HG03103 (cell line): ENCODE data around the gene GLS.

Experiments
- ATAC-seq: cut with Tn5 transposase; IDR thresholded peaks from one replicate; pipeline ENCODE4 v1.9.1; 2021; ENCODE audit warnings: low read depth; ENCODE audit not compliant: unreplicated experiment

GLS gene

DNA sequence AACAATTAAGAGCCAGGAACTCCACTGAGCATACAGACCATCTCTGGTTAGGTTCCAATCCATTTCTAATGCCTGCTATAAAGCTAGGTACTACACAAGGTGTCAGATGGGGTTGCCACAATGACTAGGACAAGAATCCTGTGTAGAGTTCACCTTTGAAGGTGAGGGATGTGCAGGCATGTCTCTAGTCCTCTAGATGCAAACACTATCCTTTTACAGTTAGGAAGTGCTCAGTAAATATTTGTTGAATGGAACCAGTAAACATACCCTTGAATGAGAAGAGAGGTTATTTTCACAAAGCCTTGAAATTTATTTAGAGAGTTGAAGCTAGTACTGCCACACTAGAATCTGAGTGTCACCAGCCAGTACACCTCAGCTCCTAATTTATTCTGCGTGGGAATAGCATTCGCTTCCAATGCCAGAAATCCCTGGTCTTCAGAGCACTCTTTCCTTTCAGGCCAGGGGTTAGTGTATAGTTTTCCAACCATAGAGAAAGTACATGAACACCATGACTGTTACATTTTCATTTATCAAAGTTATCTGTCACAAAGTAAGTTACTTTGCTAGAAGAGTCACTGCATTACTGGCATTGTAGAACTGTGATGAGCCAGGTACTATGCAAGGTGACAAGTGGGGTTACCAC lies 85.1 kb downstream of the GLS start:
- ATAC-seq: no peak

DNA sequence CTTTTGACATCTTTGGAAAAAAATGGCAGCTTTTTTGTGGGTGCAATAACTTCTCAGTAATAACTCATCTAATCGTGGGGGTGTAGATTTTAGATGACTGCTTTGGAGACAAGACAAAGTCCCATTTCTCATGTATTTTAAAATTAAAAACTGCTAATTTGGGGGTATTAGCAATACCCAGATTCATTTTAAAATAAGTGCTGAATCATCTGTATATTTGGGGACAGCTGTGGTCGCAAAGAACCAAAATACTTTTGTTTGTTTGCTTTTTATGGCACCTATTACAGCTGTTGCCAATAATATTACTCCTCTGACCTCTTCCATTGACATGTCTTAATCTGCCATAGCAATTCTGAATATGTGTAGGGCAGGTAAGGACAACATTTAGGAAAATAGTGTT lies 87.9 kb downstream of the GLS start:
- ATAC-seq: no peak

DNA sequence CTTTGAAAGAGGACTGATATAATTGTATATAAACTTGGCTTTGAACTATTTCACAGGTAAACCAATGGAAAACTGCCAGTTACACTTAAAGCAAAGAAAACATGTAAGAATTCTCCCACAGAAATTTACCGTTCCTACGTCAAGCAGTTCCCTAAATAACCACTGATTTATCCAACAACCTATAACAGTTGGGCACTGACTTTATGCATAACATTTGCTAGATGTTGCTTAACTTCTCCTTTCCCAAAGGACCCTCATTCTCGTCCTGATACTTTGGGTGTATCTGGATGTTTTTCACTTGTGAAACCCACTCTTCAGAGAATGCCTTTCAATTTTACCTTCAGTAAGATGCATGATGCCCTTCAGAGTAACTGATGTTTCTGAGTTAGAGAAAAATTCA lies 89.5 kb downstream of the GLS start:
- no peak for ATAC-seq

GRCh38 chr2:190970873-190971506 lies 90.4 kb downstream of the GLS start:
- ATAC-seq: no peak

GRCh38 chr2:190972213-190972612 lies 91.6 kb downstream of the GLS start:
- ATAC-seq: no peak

DNA sequence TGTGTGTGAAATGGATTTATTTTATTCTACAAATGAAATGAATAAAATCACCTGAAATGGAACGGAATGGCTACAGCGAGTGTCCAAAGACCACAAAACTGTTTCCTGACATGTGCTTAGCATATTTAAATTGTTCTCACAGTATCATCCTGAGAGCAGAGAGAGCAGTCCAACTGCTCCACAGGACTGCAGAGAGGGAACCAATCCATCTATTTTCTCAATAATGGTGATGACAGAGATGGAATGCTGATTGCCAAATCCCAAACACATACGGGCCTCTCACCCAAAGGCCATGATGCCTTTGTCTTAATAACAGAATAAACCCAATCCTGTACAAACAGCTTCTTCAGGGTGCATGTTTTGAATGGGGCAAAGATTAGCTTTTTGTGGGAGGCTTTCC lies 92.2 kb downstream of the GLS start:
- no peak for ATAC-seq

DNA sequence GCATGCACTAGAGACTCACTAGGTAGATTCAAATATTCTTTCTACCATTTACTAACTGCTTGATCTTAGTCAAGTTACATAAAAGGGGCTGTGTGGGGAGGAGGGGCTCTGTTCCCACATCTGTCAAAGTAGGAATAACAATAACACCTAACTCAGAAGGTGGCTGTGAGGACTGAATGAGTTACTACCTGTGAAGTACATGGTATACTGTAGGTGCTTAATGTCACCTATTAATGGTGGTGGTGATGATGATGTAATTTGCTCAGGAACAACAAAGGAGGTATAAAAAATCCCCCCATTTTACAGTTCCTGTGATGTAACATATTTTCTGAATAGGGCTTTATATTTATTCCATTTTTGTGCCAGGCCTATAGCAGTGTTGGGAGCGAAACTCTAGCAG lies 92.6 kb downstream of the GLS start:
- no peak for ATAC-seq

- ATAC-seq: no peak
Measured at GRCh38 chr2:190973726-190974628, 93.4 kb downstream of the GLS start.

DNA sequence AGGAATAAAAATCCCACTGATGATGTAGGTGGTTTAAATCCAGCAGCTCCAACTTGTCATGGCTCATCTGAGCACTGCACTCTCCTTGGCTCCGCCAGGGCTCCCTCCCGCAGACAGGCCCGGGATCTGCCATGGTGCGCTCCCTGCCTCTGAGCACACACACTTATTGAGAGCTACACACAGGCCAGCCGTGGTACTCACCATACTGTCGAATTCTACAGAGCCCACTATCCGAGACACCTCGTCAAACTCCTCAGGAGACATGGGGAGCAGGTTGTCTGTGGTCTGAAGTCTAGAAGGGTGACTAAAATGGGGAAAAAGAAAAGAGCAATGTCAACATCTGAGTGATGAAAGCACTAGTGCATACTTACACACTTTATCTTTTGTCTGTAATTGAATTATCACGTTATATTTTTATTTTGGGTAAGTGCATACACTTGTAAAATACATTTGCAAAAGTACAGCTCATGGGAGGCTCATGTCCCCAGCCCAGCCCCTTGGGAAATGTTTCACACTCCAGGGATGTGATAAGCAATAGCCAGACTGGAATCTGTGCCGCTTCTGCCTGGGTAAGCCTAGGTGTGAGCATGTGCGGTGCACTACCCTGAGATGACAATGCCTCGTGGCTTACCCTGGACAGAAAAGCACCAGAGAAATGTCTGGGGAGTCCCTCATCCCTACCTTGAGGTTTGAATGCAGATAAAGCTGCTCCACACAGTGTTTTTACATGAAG lies 94.2 kb downstream of the GLS start:
- ATAC-seq: no peak

- no peak for ATAC-seq
Measured at GRCh38 chr2:190976521-190976920, 95.9 kb downstream of the GLS start.

DNA sequence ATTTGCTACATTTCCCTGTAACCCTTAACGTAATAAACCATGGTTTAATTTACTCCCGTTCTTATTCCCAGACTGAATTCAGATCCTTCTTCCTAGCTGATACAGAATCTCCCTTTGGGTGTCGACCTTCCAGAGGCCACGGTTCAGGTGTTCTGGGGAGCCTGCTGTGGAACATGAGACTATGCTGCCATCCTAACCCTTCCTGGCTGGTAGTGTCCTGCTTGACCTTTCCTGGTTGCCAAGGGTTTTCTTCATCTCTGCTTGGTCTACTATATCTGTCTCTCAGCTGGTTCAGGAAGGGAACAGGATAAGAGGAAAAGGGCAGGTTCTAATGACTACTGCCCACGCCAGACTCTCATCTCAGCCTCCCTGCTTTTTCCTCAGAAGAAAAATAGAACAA lies 96.9 kb downstream of the GLS start:
- ATAC-seq: no peak

DNA sequence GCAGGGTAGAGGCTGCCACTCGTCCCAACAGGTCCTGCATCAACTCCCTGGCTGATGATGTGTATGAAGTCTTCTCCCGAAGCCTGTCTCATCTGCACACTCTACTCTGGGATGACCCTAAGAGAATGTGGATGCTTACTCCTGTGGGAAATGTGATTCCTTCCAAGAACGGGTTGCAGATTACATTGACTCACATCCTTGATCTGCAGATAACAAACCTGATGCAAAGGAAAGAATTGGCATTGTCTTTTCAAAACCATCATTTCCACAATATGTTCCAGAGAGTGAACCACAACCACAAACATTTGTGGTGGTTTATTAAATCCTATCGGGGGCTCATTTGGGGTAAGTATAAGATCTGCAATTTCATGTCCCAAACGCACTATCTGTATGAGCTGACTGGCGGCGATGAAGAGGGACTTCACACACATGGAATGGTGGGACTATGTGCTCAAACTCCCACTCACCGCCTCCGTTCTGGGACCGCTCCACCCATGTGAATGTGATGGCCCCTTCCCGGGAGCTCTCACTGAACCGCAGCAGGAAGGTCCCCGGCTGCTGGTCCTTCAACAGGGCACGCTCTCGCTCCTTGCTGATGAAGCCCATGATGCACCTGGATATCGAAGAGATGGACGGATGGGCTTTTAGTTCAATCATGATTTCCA lies 97.9 kb downstream of the GLS start:
- ATAC-seq: no peak

DNA sequence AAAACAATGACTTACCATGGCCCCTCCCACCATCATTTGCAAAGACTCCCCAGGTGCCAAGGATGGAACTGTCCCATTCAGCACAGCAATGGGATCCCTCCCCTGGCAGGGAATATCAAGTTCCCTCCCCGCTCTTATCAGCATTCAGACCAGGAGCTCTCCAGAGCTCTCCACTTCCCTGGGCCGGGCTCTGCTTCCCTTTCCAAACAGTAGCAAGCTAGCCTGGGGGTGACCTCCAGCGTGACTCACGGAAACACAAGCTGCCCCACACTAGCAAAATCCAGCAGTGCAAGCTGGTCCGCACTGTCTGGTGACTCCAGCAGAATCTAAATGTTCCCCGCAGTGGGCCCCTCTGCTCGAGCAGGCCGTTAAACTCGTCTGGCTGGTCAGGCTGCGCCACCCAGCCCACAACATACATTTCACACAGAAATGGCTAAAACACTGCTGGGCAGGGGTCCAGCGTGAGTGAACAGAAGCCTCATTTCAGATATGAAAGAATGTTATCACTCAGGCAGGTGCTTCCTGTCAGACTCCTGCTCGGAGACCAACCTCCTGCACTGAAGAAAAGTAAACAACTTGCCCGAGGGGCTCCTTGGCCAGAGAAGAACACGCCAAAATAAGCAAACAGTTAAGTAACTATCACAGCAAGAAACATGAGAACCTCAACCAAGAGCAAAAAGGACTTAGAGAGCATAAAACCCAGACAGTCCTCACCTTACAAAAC lies 99.4 kb downstream of the GLS start:
- no peak for ATAC-seq

DNA sequence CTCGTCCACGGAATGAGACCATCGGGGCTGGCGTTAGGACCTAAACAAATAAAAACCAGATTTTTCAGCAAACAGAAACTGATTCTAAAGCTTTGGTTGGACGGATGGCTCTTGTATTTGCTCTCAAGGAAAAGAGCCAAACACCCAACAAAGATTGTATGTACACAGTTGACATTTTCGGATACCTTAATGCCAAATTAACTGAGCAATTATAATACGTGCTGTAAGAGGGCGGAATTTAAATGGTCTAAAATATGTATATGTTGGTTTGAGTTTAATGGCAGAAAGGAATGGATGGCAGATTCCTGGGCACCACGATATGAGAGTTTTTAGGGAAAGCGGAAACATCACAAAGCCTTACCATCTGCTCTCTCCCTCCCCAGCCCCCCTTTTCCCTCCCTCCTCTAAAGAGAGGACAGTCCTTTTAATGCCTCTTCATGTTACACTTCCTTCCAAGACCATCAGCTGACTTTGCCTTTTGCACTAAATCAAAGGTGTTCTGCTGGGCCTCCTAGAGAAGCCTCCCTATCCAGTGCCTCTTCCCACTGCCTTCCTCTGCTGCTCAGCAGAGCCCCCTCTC lies 100.1 kb downstream of the GLS start:
- no peak for ATAC-seq

DNA sequence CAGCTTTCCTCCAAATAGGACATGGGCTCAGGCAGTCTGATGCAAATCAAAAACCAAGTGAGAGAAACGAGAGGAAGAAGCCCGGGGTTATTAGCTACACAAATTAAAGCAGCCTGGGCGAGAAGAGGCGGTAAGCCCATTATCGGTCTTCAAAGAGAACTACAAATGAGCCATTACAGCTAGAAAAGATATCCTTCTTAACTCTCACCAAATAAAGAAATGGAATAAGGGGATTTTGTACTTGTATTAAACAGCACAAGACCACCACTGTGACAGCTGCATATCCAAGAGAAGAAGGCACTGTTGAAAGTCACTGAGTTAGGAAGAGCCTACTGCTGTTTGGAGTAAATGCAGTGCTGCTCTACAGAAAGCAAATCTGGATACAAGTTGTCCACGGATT lies 100.7 kb downstream of the GLS start:
- no peak for ATAC-seq

DNA sequence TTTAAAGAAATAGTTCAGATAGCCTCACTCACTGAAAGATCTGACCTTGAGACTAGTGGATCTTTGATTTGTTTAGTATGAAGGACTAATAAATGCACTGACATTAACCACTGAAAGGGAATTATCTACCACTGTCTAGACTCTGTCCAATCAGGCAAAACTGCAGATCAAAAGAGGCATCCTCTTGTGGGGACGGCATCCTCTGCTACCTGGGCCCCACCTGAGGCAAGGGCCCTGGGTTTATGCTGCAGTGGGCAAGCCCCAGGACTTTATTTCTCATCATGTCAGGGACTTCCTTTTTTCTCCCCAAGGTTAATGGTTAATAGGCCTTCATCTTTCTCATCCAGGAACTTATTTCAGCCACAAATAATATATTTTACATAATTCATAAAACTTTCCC lies 101.1 kb downstream of the GLS start:
- ATAC-seq: no peak

DNA sequence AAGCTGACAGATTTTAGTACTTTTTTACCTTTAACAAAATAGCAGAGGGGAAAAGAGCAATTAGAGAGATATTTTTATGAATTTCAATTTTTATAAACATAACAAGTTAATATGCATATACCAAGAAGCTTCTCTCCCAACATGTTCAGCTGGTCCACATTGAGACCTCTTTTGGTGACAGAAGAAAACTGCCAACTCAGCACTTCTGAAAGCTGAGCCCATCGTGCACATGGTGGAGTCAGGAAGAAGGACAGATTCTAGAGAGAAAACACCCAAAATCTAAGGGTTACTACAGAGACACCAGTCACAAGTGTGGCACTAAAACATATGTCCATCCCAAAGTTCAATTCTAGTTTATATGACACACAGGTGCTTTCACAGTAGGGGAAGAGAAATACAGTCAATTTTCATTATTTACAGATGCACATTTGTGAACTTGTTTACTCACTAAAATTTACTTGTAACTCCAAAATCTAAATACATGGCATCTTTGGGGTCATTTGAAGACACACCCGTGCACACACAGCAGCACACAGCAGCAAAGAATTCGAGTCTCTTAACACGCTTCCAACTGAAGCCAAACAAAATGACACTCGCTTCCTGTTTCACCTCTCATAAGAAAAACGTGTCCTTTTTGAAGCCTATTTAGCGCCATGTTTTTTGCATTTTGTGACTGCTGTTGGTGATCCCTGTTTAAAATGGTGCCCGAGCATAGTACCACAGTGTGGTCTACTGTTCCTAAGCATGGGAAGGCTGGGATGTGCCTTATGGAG lies 101.8 kb downstream of the GLS start:
- ATAC-seq: no peak

GRCh38 chr2:190984595-190984994 lies 104.0 kb downstream of the GLS start:
- no peak for ATAC-seq
